ENCODE measurements around the gene KRT5. TPM values are rescaled to one million over a fixed set of nuclear protein-coding genes. Genes with fewer than 3 reads are reported as not detected.

Gene KRT5
- total RNA-seq, 4 donors from 2014 or later, result 0.94 to 9.9 (median 5.9) TPM; not detected in 1

DNA sequence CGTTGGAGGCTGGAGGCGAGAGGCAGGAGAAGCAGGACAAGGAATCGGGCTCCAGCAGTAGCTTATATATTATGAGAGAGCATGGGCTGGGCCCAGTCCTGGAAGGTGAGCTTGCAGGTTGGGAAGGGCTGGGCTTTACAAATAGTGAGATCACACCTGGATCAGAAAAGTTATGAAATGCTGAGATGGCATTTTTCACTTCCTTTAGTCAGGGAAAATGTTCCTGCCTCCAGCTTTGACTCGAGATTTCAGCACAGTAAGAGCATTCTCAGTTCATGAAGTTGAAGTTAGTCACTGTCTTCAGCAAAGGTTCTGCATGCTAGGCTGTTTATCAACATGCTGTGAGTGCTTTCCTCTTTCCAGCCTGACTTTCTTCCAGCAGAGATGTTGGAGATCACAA is 46.4 kb downstream of the KRT5 start, which contains the start of gene KRT6C:
Gene KRT6C (minus strand): TSS at position 38 of the 400 bp plus-strand sequence. CDS start 68 bp downstream, outside the sequence.
- H3K4me3 ChIP-seq, result no peak within 1 kb of the TSS
- TF ChIP-seq, protein P1, sequence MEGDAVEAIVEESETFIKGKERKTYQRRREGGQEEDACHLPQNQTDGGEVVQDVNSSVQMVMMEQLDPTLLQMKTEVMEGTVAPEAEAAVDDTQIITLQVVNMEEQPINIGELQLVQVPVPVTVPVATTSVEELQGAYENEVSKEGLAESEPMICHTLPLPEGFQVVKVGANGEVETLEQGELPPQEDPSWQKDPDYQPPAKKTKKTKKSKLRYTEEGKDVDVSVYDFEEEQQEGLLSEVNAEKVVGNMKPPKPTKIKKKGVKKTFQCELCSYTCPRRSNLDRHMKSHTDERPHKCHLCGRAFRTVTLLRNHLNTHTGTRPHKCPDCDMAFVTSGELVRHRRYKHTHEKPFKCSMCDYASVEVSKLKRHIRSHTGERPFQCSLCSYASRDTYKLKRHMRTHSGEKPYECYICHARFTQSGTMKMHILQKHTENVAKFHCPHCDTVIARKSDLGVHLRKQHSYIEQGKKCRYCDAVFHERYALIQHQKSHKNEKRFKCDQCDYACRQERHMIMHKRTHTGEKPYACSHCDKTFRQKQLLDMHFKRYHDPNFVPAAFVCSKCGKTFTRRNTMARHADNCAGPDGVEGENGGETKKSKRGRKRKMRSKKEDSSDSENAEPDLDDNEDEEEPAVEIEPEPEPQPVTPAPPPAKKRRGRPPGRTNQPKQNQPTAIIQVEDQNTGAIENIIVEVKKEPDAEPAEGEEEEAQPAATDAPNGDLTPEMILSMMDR (IDR thresholded peaks at IDR 0.05), result no peak
- no peak for TF ChIP-seq POLR2A (IDR thresholded peaks at IDR 0.05)
- H3K9me3 ChIP-seq, result no peaks in the 10 kb centered on the region
- H3K36me3 ChIP-seq, result no peaks in the 10 kb centered on the region
- no peak for DNase-seq
- H3K27ac ChIP-seq, result no peak within 1 kb of the TSS
- no peaks in the 10 kb centered on the region for H3K4me1 ChIP-seq
- H3K27me3 ChIP-seq, result no peaks in the 10 kb centered on the region

DNA sequence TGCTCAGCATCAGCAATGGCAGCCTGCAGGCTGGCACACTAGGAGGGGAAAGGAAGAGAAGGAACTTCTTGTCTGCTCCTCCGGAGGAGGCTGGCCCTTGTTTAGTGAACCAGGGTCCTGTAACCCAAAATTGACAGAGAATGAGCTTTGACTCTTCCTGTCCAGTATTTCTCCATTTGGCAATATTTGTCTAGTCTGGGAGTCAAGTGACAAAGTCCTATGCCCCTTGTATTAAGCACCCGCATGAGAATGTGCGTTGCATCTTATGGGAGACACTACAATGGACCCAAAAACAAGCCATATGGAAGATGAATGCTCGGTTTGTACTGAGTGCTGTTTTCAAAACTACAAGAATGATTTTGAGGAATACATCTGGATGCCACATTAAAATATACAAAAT is 50.3 kb downstream of the KRT5 start:
- H3K4me1 ChIP-seq, result no peaks in the 10 kb centered on the region
- H3K4me3 ChIP-seq, result no peak overlapping the region
- H3K36me3 ChIP-seq, result no peaks in the 10 kb centered on the region
- no peak for TF ChIP-seq POLR2A (IDR thresholded peaks at IDR 0.05)
- TF ChIP-seq, protein P1 (IDR thresholded peaks at IDR 0.05), result no peak
- no peaks in the 10 kb centered on the region for H3K27me3 ChIP-seq
- H3K27ac ChIP-seq, result no peak overlapping the region
- DNase-seq, result no peak
- no peaks in the 10 kb centered on the region for H3K9me3 ChIP-seq

DNA sequence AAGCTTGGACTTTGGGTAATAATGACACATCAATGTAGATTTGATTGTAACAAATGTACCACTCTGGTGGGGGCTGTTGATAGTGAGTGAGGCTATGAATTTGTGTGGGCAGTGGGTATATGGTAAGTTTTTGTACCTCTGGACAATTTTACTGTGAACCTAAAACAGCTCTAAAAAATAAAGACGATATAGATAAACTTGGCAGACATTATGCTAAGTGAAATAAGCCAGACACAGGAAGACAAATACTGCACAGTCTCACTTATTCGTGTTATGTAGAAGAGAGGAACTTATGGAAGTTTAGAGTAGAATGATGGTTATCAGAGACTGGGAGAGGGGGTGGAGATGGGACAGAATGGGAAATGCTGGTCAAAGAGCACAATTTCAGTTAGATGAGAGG is 55.3 kb downstream of the KRT5 start:
- H3K9me3 ChIP-seq, result no peaks in the 10 kb centered on the region
- H3K4me3 ChIP-seq, result no peak overlapping the region
- H3K27me3 ChIP-seq, result no peaks in the 10 kb centered on the region
- no peaks in the 10 kb centered on the region for H3K36me3 ChIP-seq
- TF ChIP-seq, protein P1 (IDR thresholded peaks at IDR 0.05), result no peak
- TF ChIP-seq POLR2A (IDR thresholded peaks at IDR 0.05), result no peak
- no peak for DNase-seq
- no peaks in the 10 kb centered on the region for H3K4me1 ChIP-seq
- H3K27ac ChIP-seq, result no peak overlapping the region

Other genes with a start within 250 kb of the KRT5 start
- gene KRT86, start 245.7 kb downstream of the KRT5 start, total RNA-seq, result not detected
- gene KRT81, start 228.9 kb downstream of the KRT5 start, total RNA-seq, result not detected
- gene KRT83, start 199.0 kb downstream of the KRT5 start, total RNA-seq, result not detected
- not detected for gene KRT85, start 152.9 kb downstream of the KRT5 start, total RNA-seq
- gene KRT84, start 134.7 kb downstream of the KRT5 start, total RNA-seq, result not detected
- not detected for gene KRT82, start 114.1 kb downstream of the KRT5 start, total RNA-seq
- gene KRT75, start 86.0 kb downstream of the KRT5 start, total RNA-seq, result not detected
- not detected for gene KRT6B, start 68.2 kb downstream of the KRT5 start, total RNA-seq
- under 1 TPM in 1 of 4 donors, not detected in 3; 0.67 TPM for gene KRT6C, start 46.6 kb downstream of the KRT5 start, total RNA-seq
- 1 to 10 TPM in 2 of 4 donors, not detected in 2; 1.7 to 2.3 TPM for gene KRT6A, start 27.1 kb downstream of the KRT5 start, total RNA-seq
- not detected for gene KRT71, start 32.8 kb upstream of the KRT5 start, total RNA-seq
- gene KRT74, start 53.4 kb upstream of the KRT5 start, total RNA-seq, result not detected
- 1 to 10 TPM in 3 of 4 donors, not detected in 1; 1.1 to 4.5 (median 2.3) TPM for gene KRT72, start 81.1 kb upstream of the KRT5 start, total RNA-seq
- gene KRT73, start 98.2 kb upstream of the KRT5 start, total RNA-seq, result 1 to 10 TPM in 1 of 4 donors, under 1 TPM in 1, not detected in 2; 0.40 to 1.2 TPM
- gene KRT2, start 131.8 kb upstream of the KRT5 start, total RNA-seq, result 1 to 10 TPM in 1 of 4 donors, under 1 TPM in 1, not detected in 2; 0.47 to 2.5 TPM
- gene KRT1, start 160.0 kb upstream of the KRT5 start, total RNA-seq, result 1 to 10 TPM in 1 of 4 donors, under 1 TPM in 2, not detected in 1; 0.76 to 1.7 (median 0.94) TPM
- not detected for gene KRT77, start 183.1 kb upstream of the KRT5 start, total RNA-seq

Measured in Peyer's patch (tissue), 4 donors.